Measurements from ENCODE around the gene CLIP2.
"Not testable (repeated sequence)": the region's sequence is repeated elsewhere in the genome, so short reads cannot be mapped to it uniquely, and the experiment has no call there.

GRCh38 chr7:74414595-74415333 lies 125.6 kb downstream of the CLIP2 start:
- TF ChIP-seq POLR2A (IDR thresholded peaks at IDR 0.05; ENCODE audit: low read length); GATA1 (IDR thresholded peaks at IDR 0.05; ENCODE audit: low read depth, low read length): not testable (repeated sequence)
